NCI-H2081 (cell line): ENCODE measurements around the gene BIN1.

Experiments
- DNase-seq, 2 experiments: peaks; one replicate each; lab custom pipeline; 2025; lab: John Stamatoyannopoulos, UW

BIN1 gene

DNA sequence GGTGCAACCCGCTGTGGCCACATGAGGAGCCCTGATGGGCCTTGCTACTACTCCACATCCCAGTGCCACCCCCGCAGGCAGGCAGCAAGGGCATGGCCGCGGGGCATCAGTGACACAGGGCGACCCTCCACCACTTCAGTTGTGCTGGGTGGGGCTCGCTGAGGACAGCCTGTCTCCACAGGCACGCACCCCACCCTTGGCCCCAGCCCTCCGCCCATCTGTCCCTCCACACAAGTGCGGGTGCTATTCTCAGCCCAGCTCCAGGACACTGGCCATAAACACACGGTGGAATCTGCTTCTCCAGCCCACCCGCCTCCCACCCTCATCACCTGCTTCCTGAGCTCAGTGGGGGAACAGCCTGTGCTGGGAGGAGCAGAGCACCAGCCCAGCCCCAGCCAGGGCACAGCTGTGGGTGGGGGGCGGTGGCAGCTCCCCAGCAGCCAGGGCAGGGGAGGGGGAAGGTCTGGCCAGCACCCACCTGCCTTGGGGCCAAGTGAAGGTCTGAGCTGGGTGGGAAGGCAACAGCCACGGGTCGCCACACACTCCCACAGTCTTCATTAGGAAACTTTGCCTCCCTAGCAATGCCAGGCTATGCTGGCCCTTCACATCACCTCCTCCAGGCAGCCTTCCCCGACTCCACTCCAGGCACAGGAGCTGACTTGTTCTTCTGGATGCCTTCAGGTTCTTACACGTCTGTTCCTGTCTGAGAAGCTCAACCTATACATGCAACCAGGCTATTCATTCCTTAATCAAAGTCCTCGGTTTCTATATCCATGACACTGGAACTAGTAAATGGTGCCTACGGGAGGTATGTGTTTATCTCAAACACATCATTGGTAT lies 16.5 kb downstream of the BIN1 start:
- DNase-seq = no peak

DNA sequence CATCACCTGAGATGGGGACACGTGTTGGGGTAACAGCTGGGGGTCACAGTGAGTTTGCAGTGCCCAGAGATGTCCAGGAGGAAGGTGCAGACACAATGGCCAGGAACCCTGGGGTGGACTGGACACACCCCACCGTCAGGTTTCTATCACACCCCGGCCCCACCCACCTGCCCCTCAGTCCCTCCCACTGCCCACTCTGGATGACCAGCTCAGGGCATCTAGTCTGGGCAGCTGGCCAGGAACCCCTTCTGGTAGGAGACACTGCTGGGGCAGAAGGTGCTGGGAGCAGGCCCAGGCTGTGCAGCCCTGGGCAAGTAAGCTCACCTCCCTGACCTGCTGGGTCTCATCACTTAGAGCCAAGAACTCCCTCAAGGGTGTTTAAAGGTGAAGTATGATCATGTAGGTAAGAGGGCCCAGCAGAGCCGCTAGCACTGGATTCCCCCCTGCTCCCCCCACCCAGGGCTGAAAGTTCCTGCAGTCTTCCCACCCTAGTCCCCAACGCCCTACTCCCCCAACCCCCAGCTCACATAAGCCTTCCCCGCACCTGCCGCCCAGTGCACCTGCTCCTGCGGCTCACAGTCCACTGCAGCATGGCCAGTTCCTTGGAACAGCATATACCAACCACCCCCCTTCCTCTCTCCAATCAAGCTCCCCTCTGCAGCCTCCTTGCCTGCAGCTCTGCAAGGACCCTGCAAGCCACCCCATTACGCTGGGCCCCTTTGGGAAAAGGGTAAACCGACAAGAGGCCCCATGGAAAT lies 17.3 kb downstream of the BIN1 start:
- DNase-seq = no peak

DNA sequence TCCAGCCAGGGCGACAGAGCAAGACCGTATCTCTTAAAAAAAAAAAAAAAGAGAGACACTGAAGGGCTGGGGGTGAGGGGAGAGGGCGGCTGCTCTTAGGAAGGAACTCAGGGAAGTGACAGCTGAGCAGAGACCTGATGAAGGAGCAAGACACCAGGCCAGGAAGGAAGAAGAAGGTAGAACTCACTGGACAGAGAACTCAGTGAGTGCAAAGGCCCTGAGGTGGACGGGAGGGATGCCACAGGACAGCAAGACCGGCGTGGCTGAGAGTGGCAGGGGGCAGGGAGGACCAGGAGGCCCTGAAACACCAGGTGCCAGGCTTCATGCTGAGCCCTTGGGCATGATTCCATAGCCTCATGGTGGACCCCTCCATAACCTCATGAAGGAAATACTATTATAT lies 18.2 kb downstream of the BIN1 start:
- DNase-seq = no peak

DNA sequence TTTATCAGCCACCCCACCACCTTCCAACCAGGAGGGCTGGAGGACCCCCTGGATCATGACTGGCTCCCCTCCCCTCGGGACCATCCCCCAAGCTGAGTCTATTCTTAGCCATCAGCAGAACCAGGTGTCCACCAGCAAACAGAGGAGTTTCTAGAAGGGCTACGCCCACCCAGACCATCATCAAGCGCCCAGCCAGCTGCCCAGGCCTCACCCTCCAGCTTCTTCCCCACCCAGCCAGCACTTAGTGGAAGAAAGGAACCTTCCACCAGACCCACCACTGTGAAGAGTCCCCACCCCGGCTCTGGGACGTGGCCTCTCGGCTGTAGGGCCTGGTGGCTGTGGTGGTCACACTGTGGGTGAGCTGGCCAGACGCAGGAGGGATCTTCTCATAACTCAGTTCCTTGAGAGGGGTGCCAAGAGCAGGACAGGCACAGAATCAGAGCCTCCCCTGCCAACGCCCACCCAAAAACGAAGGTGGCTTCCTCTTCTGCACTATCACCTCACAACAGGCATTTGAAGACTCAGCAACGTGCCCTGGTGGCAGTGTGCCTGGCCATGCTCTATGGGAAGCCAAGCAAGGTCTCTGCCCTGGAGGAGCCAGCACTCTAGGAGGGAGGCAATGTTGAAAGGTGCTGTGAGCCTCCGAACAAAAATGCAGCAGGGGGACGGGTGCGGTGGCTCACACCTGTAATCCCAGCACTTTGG lies 19.0 kb downstream of the BIN1 start:
- no peak for DNase-seq

DNA sequence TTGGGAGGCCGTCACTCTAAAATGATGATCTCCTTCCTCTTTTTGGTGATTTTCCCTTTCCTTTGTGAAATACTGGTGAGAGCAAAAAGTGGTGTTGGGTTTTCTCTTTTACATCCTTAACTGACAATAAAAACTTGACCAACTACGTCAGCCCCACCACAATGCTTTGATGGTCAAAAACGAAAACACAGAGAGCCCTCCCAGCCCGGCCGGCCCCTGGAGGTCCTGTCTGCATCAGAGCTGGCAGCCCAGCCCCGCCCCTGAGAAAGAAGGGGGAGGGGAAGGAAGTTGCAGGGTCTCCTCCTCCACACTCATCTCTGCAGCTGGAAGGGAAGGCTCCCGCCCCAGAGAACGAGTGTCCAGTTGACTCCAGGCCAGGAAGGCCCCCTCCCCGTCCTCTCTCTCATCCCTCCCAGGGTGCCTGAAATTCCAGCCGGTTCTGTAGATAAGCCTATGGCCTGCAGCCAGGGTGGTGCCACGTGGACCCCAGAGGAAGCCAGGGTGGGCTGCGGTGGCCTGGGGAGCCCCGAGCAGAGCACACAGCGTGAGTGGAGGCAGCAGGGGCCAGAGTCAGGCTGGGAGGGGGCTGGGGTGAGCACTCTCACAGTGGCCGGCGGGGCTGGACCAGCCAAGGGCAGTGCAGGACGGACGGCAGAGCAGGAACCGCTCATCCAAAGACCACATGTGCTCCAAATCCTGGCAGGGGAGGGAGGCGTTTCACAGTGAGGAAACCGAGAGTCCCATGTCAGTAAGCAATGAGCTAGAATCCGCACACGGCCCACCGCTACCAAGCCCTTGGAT lies 19.8 kb downstream of the BIN1 start:
- DNase-seq = no peak

DNA sequence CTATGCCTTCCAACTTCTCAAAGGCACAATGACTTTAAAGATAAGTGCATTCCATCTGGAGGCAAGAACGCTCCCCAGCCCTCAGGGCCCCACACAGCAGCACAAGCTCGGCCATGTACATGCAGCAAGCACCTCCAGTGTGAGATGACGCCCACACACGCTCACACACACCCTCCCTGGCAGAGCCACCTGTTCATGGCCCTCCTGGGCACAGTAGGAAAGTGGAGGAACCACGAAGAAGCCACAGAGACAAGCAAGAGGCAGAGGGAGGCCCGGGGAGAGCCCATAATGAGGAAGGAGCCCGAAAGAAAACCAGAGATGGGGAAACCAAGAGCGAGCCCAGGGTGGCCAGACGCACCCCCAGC lies 21.7 kb downstream of the BIN1 start:
- no peak for DNase-seq

DNA sequence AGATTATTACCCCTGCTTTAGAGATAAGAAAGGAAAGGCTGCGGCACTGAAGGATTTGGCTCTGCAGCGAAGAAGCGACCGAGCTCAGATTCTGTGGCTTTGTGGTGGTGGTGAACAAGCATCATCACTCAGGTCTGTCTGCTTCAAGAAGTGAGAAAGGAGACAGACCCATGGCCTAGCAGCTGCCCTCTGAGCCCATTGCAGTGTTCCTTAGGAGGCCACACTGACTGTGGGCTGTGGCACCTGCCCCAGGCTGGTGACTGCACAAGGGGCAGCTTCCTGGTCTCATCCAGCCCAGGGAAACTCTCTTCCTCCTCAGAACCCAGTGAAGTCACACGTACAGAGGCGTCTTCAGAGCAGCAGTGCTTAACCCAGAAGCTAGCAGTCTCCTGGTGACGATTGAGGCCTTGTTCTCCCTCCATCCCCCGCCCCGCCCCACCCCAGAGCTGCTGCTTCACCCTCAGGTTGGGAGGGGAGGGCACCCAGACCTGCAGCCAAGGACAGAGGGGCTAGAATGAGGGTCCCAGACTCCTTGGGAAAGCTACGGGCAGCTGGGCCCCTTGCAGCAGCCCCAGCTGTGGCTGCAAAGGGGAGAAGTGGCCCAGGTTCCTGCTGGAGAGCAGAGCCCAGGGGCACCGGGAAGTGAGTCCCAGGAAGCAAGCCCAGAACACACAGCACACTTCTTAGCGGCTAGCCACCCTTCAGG lies 22.2 kb downstream of the BIN1 start:
- DNase-seq = no peak

DNA sequence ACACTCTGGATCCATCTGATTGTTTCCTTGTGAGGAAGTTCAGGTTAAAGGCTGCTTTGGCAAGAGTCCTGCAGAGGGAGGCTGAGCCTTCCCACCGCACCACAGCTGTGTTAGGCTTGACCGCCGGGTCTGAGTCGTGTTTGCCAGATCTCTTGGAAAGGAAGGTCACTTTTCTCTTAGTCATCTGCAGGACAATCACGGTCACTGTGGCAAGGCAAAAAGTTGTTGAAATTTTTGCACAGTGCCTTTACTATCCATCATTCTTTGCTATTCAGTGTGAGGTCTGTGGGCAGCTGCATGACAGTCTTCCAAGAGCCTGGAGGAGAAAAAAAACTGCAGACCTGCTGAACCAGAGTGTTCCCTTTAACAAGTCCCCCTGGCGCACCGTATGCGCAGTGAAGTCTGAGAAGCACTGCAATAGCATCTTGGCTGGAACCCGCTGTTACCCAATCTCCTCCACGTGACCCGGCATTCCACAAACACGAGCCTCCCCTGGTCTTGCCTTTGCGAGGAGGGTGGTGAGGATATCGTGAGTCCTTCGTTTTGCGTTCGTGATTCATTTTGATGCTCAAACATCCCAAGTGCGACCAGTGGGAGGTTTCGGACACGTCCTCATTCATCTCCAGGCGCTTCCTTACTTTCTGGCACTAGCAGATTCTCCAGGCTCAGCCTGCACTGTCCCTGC lies 23.0 kb downstream of the BIN1 start:
- DNase-seq = no peak

DNA sequence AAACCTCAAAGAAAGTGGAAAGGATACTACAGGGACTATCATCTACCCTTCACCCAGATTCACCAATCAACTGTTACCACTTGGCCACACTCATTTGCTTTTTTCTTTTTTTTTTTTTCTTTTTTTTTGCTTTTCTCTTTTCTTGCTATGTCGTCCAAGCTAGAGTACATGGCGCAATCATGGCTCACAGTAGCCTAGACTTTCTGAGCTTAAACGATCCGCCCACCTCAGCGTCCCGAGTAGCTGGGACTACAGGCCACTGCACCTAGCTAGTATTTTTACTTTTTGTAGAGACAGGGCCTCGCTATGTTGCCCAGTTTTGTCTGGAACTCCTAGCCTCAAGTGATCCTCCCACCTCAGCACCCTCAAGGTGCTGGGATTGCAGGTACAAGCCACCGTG lies 24.0 kb downstream of the BIN1 start:
- no peak for DNase-seq

DNA sequence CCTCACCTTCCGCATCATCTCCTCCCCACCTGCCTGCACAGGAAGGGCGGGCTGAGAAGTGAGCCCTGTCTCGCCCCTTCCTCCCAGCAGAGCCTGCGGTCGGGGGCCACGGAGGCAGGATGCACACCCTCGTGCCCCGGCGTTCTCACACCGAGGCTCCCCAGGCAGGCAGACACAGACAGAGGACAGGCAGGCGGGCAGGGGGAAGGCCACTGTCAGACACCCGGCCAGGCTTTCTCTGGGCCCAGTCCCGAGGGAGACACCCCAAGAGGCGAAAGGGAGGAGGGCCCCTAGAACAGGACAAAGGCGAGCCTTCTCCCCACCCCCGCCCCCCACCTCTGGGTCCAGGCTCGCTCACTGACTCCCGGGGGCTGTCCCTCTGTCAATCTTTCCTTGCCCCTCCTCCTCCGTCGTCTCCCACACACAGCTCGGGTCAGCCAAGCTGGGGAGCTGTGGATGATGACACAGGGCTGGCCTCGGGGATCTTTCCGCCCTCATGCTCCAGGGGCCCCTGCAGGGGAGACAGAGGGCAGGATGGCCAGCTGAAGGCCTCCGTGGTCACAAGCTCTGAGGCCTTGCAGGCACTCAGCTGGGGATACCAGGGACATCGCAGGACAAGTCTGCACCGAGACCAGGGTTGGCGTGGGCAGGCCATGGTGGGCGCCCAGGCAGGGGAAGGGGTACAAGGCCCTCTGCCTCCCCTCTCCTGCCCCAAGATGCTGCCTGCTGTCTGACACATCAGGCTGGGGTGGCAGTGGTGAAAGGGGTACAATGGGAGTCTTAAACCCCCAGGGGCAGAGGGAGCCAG lies 24.9 kb downstream of the BIN1 start:
- DNase-seq = no peak

DNA sequence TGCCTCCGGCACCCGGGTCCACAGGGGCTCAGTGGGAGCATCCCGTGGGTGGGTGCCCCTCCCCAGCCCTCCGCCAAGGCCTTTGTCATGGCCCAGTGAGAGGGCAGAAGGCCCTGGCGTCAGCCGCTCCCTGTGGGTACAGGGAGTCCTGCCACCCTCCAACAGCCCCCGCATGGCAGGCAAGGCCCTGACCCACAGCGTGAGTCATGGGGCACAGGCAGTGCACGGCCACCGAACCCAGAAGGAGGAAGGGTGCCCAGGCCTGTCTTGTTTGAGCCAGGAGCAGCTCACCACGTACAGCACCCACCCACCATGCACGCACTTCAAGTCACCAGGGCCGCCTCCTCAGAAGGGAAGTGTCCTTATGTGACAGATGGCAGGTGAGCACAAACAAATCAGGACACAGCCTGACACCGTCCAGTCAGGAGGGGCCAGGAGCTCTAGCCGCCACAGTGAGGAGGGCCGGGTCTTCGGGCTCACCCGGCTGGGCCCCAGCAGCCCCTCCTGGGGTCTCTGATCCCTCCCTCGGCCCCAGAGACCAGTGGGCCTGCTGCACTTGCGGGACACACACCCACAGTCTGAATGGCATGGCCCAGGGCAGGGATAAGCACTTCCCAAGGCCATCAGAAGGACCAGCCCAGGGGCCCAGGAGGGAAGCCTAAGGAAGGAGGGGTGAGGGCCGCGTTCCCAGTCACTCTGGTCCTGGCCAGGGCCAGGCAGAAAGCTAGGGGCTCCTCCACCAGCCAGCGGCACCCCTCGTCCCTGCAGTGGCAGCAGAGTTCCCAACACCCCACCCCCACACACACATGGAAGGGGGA lies 25.8 kb downstream of the BIN1 start:
- no peak for DNase-seq

DNA sequence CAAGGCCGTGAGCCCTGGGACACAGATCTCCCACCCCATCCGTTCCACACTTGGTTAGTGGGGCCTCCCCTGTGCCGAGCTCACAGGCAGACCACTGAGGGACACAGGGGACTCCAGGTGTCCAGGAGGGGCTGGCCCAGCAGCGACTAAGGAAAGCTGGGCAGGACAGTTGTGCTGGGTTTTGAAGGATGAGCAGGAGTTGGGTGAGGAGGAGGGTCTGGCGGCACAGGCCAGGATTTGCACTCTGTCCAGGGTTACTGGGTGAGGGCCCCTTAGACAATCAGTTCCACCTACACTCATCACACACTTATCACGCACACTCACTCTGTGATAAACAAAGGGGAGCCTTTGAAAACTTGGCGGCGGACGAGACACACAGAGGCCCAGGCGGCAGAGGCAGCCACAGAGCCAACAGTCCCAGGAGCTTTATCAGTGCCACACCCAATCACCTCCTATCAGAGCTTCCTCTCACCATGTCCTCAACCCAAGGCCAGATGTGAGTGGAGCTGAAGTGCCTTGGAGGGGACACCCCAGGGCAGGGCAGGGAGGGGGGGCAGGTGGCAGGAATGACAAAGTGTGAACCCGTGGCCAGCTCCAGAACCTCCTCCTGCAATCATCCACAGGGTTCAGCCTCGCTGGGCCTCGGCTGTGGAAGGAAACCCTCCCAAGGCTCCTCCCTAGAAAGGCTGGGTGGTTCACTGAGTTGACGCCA lies 26.6 kb downstream of the BIN1 start:
- no peak for DNase-seq

DNA sequence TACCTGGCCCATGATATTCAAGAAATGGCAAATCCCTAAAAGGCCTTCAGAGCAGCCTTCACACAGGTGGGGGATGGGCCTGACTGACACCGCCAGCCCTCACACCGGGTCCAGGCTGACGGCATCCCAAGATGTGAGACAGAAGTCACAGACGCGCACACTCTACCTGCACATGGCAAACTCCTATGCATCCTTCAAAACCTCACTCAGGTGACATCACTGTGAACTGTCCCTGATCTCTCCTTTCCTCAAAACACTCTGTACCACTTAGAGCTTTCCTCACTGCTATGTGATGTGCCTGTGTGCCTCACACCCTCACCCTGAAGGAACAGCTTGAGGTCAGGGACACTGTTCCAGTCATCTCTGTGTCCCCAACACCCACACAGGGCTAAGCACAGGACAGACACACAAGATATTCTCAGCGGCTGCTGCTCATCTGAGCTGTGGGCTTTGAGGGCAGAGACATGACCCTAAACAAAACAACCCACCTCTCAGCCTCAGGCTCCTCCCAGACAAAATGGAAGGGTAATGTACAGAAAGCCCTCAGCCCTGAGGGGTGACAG lies 27.5 kb downstream of the BIN1 start:
- DNase-seq = no peak

DNA sequence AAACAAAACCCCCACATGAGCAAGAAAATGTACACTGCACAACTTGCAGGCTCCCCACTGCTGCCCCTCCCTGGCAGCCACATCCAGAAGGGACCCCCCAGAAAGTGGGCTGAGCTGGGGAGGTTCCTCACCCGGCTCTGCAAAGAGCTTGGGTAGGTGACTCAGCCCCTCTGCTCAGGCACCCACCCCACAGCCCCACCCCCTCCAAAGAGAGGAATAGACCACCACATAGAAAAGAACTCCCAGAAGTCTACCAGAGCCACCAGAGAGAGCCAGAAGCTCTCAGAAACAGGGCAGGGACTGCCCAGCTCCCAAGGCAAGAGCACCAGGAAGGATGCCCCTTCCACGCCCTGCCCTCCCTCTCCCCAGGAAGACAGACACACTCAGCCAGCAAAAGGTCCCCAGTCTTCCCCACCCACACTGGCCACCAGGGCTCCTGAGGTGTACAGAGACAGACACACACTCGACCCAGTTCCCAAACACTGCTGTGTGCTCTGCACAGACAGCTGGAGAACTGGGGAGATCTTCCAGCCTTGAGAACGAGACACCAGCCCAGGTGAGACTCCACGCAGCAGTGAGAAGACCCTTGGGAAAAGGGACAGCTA lies 28.2 kb downstream of the BIN1 start:
- no peak for DNase-seq

DNA sequence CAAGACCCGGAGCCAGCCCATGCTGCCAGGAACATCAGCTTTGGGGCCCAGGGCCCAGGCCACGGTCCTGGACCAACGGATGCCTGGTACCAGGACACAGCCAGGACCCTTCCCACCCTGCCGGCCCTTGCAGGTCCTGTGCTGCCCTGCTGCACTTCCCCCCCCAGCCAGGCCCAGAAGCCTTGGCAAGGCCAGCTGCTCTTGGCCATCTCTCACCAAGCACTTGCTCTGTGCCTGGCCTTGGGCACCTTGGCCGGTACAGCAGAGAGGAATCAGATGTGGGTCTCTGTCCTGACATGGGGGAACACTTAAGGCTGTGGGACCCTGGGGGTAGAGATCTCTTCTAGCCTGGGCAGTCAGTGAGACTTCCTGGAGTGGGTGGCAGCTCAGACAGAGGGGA lies 28.9 kb downstream of the BIN1 start:
- no peak for DNase-seq

DNA sequence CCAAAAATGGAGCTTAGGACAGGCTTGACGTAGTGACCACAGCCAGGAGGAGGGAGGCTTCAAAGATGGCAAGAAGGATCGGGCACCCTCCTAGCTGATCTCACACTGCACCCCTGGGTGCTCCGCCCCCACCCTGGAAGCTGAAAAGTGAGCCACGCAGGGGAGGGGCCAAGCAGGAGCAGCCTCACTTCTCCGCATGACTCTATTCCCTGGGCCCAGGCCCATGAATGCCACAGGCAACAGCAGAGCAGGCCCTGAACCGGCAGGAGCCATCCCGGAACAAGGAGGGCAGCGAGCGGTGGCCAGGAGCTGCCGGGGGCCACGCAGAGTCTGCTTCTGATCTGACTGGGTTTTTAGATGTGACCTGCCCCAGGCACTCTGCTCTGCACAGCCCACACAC lies 30.0 kb downstream of the BIN1 start:
- DNase-seq = no peak

DNA sequence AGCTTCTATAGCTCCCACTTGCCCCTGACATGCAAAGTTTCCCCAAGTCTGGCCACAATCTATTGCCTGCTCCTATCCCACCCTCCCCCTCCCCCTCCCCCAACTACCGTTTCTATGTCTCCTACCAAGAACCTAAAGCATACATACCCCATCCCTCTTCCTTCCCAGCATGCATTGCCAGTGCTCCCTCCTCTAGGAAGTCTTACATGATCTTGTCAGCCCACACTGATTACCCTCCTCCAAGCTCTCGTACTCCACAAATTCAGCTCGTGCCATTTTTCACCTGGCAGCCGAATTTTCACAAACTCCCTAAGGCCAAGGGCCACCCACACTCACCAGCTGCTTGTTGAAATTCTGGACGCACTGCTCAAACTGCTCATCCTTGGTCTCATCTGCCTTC lies 30.7 kb downstream of the BIN1 start:
- no peak for DNase-seq

DNA sequence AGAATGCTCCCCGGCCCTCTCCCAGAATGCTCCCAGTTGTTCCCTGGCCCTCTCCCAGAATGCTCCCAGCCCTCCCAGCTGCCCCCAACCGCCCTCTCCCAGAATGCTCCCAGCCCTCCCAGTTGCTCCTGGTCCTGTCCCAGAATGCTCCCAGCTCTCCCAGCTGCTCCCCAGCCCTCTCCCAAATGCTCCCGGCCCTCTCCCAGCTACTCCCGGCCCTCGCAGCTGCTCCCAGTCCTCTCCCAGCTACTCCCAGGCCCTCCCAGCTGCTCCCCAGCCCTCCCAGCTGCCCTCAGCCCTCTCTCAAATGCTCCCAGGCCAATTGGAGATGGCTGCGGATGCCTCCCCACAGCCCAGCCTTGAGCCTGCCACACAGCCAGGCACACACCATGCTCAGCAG lies 31.1 kb downstream of the BIN1 start:
- DNase-seq = no peak
